ENCODE measurements around the gene NUDT14.

Gene NUDT14

GRCh38 chr14:105139212-105139825, 41.8 kb downstream of the NUDT14 start:
- TF ChIP-seq REST (IDR thresholded peaks at IDR 0.05; ENCODE audit: insufficient read depth in 1 of 2, low read depth in 2 of 2, low read length in 2 of 2) (no peak), FOXP2 (optimal IDR thresholded peaks at IDR 0.05; ENCODE audit: borderline replicate concordance, extremely low read depth, extremely low read length, insufficient read depth) (no peak), TAF1 (IDR thresholded peaks at IDR 0.05; ENCODE audit: borderline replicate concordance, insufficient read depth, low read length) (no peak), POLR2AphosphoS5 (IDR thresholded peaks at IDR 0.05; ENCODE audit: low read depth, low read length) (no peak), SIN3A (IDR thresholded peaks at IDR 0.05; ENCODE audit: borderline replicate concordance, insufficient read depth, low read length) (no peak)

- TF ChIP-seq SIN3A (IDR thresholded peaks at IDR 0.05; ENCODE audit: borderline replicate concordance, insufficient read depth, low read length): no peak
- TF ChIP-seq TAF1 (IDR thresholded peaks at IDR 0.05; ENCODE audit: borderline replicate concordance, insufficient read depth, low read length): no peak
Measured at GRCh38 chr14:105138551-105139111, 42.5 kb downstream of the NUDT14 start.

GRCh38 chr14:105138021-105138541, 43.0 kb downstream of the NUDT14 start:
- TF ChIP-seq POLR2AphosphoS5 (IDR thresholded peaks at IDR 0.05; ENCODE audit: low read depth, low read length) (no peak), TAF1 (IDR thresholded peaks at IDR 0.05; ENCODE audit: borderline replicate concordance, insufficient read depth, low read length) (no peak), REST (IDR thresholded peaks at IDR 0.05; ENCODE audit: insufficient read depth in 1 of 2, low read depth in 2 of 2, low read length in 2 of 2) (no peak), SIN3A (IDR thresholded peaks at IDR 0.05; ENCODE audit: borderline replicate concordance, insufficient read depth, low read length) (no peak)

- TF ChIP-seq POLR2AphosphoS5 (IDR thresholded peaks at IDR 0.05; ENCODE audit: low read depth, low read length): no peak
- no peak for TF ChIP-seq REST (IDR thresholded peaks at IDR 0.05; ENCODE audit: insufficient read depth in 1 of 2, low read depth in 2 of 2, low read length in 2 of 2)
- no peak for TF ChIP-seq SIN3A (IDR thresholded peaks at IDR 0.05; ENCODE audit: borderline replicate concordance, insufficient read depth, low read length)
- TF ChIP-seq FOXP2 (optimal IDR thresholded peaks at IDR 0.05; ENCODE audit: borderline replicate concordance, extremely low read depth, extremely low read length, insufficient read depth): no peak
Measured at GRCh38 chr14:105137481-105138020, 43.6 kb downstream of the NUDT14 start.

GRCh38 chr14:105136401-105137322, 44.5 kb downstream of the NUDT14 start:
- TF ChIP-seq FOXP2 (optimal IDR thresholded peaks at IDR 0.05; ENCODE audit: borderline replicate concordance, extremely low read depth, extremely low read length, insufficient read depth) (no peak), SIN3A (IDR thresholded peaks at IDR 0.05; ENCODE audit: borderline replicate concordance, insufficient read depth, low read length) (no peak), REST (IDR thresholded peaks at IDR 0.05; ENCODE audit: insufficient read depth in 1 of 2, low read depth in 2 of 2, low read length in 2 of 2) (no peak), TAF1 (IDR thresholded peaks at IDR 0.05; ENCODE audit: borderline replicate concordance, insufficient read depth, low read length) (no peak), POLR2AphosphoS5 (IDR thresholded peaks at IDR 0.05; ENCODE audit: low read depth, low read length) (no peak)

Data from PFSK-1 (cell line).